Sciatic nerve (tissue), 2 donors: ENCODE data around the gene PCF11. TPM values are rescaled to one million over a fixed set of nuclear protein-coding genes. Genes with fewer than 3 reads are reported as not detected.

Source experiments
- ATAC-seq: fragments of 200-7000 bp; cut with Tn5 transposase; one replicate; pipeline ENCODE4 v1.9.1; 2020; ENCODE audit warnings: mild to moderate bottlenecking, moderate library complexity
- DNase-seq: peaks from one replicate; pipeline ENCODE4 v3.0.0-alpha.2; 2020; ENCODE audit warnings: low spot score
- intact Hi-C: fragments of 100-400 bp; cut with DNase I; formaldehyde crosslinking; loops from one replicate; pipeline ENCODE4 v1.14.2; 2022
- total RNA-seq: library from RNA; stranded (reverse); fragmentation: NEBNext Ultra II Directional; extraction: Animal tissue kit (Norgen Biotek cat#: 25700); gene quantifications from one replicate; pipeline ENCODE4 v1.2.1, GENCODE V29; 2021
- donor health status: DM: no; HTN: no; CAD: no.
- donor health status: DM: no; HTN: no; CAD: no.

PCF11 gene
- total RNA-seq, 1 donor from 2014 or later: 84.4 TPM

DNA sequence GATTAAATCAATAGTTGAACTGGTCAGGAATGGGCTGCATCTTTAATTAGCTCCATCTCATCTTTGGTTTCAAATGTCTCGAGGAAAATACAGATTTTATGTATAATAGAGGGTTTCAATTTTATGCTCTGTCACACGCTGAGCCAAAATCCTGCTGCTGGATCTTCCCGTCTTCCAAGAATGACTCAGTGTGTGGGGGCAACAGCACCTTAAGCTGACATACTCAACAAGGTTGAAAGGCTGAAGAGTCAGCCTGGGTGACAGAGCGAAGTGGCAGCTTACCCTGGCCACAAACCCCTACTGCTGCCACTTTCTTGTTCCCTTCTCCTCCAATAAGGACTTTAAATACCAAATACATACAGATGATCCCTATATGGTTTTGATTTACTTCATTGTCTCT lies 9.0 kb upstream of the PCF11 start:
- ATAC-seq: no peak
- DNase-seq: no peak
- intact Hi-C loops: no loop called here

GRCh38 chr11:83150450-83150849 lies 6.5 kb upstream of the PCF11 start:
- intact Hi-C loops: no loop called here
- DNase-seq (no peak), ATAC-seq (no peak)

- no peak for ATAC-seq
- intact Hi-C loops: no loop called here
- DNase-seq: no peak
Observed at GRCh38 chr11:83151274-83151977, 5.5 kb upstream of the PCF11 start.

GRCh38 chr11:83152264-83152663 lies 4.7 kb upstream of the PCF11 start:
- DNase-seq (no peak), ATAC-seq (no peak)
- intact Hi-C loops: no loop called here

DNA sequence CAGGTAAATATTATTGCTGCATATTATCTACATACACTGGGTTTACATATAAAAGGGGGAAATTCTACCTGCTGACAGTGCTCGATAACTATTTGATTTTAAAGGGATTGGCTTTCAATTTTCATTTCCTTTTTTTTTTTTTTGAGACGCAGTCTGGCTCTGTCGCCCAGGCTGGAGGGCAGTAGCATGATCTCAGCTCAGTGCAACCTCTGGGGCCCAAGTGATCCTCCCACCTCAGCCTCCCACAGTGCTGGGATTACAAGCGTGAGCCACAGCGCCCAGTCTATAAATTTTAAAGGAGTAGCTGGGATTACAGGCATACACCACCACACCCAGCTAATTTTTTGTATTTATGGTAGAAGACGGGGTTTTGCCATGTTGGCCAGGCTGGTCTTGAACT lies 3.2 kb upstream of the PCF11 start:
- intact Hi-C loops: no loop called here
- DNase-seq (no peak), ATAC-seq (no peak)

DNA sequence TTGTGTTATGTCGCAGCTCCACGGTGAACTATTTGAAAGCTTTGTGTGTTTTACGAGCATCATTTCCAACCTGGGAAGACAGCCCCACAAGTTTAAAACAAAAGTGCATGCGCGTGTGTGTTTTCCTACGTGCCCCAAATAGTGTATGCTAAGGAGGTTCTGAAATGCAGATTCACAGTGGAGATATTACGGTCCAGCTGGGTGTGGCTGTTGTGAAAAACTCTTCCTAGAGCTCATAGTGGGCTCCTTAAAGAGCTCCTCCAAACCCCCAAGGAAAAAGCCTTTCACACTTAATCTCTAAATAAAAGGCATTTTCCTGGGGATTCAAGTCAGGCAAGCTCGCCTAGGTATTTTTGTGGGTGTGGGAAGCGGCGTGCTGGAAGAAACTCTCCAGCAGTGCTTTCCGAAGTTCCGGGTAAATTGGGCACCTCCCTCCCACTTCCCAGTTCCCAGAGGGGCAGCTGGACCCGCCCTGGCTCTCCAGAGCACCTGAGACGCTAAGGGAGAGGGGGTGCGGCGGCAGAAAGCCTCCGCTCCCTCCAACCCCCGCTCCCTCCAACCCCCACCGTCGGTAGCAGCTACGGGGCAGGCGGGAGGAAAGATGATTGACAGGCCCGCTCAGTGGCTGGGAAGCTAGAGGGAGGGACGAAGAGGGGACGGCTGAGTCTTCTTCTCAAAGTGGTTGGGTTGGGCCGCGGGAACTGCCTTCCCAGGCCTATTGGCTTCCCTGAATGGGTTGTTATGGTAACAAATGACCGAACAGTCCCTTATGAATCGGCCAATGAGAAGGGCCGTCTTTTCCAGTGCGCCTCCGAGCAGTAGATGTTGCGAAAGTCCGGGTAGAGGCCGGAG lies 561 bp upstream of the PCF11 start:
- ATAC-seq (peak; percentile 97), DNase-seq (peak; percentile 99)
- intact Hi-C loops: no loop called here

GRCh38 chr11:83157594-83158356 lies 844 bp downstream of the PCF11 start:
- DNase-seq (peak; percentile 74), ATAC-seq (peak; percentile 35)
- intact Hi-C loops: no loop called here

DNA sequence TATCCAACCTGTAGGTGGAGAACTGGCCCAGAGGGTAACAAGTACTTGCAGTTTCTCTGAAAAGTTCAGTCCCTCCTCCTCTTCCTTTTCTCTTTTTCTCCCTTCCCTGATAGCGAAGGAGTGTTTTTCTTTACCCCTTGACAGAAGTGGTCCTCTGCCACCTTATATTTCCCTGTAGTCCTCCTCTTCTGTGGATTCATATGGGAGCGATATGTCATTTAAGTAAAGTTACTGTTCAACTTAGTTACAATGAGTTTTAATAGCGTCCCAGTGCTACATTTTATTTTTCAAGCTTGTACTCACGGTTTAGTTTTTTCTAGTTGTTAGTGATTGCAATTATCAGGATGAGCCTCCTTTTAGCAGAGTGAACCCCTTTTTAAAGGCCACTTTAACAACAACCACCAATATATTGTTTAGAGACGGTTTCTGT lies 1.4 kb downstream of the PCF11 start:
- intact Hi-C loops: no loop called here
- ATAC-seq (no peak), DNase-seq (no peak)

- intact Hi-C loops: no loop called here
- DNase-seq (no peak), ATAC-seq (no peak)
Observed at GRCh38 chr11:83158965-83159901, 2.3 kb downstream of the PCF11 start.

DNA sequence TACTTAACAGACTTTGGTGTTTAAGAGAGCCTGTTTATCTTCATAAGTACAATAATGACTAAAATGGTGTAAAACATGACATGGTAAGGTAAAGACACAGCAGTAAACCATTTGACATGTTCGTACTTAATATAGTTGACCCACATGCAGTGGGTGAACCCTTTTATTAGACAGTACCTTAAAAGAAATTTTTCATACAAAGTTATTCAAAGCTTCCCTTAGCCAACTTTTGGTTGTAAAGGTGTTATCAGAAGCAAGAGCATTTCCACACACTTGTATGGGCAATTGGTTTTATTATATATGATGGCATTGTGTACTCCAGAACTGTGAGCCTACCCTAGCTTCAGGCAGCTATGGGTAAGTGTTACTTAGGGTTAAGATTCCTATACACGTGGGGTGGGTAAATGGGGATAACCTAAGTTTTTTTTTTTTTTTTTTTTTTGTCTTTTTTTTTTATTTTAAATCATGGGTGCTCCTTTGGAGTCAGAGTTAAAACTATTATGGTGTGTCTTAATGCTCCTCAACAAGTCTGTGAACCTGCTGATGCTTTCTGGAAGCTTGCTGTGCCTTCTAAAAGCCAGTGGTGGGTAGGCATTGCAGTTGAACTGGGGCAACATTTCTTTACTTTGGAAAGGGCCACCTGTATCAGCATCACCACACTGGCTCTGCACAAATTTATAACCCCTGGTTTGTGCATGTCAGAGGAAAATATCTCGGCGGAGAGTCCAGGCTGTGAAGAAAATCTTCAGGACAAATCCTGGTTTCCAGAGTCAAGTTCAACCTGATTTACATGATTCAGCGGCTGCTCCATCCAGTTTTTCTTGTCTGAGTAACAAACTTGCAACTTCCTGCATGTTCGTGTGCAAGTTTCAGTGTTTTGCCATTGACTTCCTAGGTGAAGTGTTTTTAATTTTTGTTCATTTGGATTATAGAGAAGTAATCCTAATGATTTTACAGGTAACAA lies 3.3 kb downstream of the PCF11 start:
- intact Hi-C loops: no loop called here
- no peak for ATAC-seq
- DNase-seq: no peak

DNA sequence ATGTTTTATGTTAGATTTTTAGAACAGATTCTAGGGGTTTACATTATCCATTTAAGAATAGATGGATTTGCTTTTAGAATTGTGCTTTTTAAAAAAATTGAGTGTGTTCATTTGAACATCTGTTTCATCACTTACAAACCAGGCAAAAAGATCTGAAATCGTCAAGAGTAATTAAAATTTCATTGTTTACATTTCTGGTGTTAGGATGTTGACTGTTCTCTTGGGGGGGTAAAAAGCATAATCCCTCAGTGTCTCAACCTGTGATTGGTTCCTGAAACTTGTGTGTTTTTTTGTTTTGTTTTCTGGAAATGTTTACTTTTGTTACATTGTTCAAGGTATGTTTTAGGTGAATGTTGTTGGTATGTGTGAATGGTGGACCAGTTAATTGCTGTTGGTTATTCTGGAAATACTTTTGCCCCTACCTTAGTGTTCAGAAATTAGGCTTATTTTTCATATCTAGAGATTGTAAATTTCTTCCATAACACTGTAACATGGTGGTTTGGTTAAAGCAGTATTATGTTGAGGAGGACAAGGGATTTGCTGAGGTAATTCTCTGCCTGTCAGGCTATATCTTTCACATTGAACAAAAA lies 4.8 kb downstream of the PCF11 start:
- DNase-seq: no peak
- no peak for ATAC-seq
- intact Hi-C loops: no loop called here

DNA sequence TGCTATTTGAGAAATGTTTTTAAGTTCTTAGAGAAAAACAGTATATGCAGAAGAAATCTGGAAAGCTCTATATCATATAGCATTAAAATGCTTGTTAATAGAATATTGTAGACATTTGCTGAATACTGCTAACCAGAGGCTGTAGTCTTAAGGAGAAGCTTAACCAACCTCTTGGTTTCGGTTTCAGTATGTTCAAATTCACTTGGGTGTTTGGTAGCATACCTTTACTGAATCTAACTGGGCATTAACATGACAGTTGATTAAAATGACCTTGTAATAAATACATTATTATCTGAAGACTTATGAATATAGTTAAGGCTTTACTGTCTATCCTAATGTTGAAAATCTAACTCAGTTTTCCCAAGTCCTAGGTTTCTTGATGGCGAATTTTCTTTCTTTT lies 5.4 kb downstream of the PCF11 start:
- ATAC-seq: no peak
- intact Hi-C loops: no loop called here
- no peak for DNase-seq

DNA sequence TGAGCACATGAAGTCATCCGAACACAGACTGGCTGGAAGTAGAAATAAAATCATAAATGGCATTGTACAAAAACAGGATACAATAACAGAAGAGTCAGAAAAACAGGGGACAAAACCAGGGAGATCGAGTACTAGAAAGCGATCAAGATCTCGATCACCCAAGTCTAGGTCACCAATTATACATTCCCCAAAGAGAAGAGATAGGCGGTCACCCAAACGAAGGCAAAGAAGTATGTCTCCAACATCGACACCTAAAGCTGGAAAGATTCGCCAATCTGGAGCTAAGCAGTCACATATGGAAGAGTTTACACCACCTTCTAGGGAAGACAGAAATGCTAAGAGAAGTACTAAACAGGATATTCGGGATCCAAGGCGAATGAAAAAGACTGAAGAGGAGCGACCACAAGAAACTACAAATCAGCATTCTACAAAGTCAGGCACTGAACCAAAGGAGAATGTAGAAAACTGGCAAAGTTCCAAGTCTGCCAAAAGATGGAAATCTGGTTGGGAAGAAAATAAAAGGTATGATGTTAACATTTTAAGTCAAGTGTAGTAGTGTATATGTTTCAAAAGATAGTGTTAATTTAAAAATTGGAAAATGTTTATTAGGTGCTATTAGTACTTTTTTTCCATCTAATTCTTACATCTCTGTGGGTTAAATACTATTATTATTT lies 9.4 kb downstream of the PCF11 start:
- ATAC-seq: no peak
- DNase-seq: no peak
- intact Hi-C loops: no loop called here

DNA sequence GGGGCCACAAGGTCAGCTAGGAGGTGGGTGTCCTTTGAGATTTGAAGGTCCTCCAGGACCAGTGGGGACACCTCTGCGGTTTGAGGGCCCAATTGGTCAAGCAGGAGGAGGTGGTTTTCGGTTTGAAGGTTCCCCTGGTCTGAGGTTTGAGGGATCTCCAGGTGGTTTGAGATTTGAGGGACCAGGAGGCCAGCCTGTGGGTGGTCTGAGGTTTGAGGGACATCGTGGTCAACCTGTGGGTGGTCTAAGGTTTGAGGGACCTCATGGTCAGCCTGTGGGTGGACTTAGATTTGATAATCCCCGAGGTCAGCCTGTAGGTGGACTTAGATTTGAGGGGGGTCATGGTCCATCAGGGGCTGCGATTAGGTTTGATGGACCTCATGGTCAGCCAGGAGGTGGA lies 11.8 kb downstream of the PCF11 start:
- ATAC-seq: no peak
- intact Hi-C loops: no loop called here
- no peak for DNase-seq

- DNase-seq (no peak), ATAC-seq (no peak)
- intact Hi-C loops: no loop called here
Observed at GRCh38 chr11:83170865-83171264, 13.9 kb downstream of the PCF11 start.

DNA sequence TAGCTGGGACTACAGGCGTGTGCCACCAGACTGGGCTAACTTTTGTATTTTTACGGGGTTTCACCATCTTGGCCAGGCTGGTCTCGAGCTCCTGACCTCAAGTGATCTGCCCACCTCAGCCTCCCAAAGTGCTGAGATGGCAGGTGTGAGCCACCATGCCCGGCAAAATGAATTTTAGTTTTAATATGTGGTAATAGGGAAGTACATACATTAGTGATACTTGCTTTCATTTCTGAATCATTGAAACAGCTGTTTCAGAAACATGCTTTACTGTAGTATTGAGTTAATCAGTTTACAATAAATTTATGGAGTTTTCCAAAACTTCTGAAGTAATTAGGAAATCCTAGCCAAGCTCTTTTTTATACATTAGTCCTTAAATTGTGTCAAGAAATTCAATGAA lies 15.6 kb downstream of the PCF11 start:
- DNase-seq: no peak
- no peak for ATAC-seq
- intact Hi-C loops: no loop called here

DNA sequence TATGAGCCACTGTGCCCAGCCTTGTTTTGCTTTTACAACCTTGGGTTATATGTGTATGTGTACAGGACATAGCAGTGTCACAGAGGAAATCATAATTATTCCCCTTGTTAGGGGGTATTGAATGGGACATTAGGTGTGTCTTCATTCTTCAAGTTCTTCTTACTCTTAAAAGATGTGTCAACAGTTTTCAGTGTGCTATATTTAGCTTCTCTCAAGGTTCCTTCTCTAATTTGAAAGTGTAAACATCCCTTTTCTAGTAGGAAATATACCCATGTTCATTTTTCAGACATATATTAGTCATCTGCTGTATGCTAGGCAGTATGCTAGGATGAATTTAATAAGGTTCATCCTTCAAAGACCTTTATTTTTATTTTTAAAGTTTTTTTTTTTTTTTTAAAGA lies 17.1 kb downstream of the PCF11 start:
- no peak for ATAC-seq
- intact Hi-C loops: no loop called here
- no peak for DNase-seq
